ENCODE results near the gene B3GNT5.

GRCh38 chr3:183315739-183316138 is 62.7 kb downstream of the B3GNT5 start:
- no peak for TF ChIP-seq CTCF (IDR thresholded peaks at IDR 0.05)
- TF ChIP-seq POLR2AphosphoS5 (IDR thresholded peaks at IDR 0.05; ENCODE audit: insufficient read depth in 1 of 2, low read depth in 1 of 2), result no peak
- no peak for TF ChIP-seq POLR2A (IDR thresholded peaks at IDR 0.05)
